ENCODE data around the gene ELMO2. TPM values are rescaled to one million over a fixed set of nuclear protein-coding genes. Genes with fewer than 3 reads are reported as not detected.

The ELMO2 gene
- total and polyA plus RNA-seq, 2 donors (not counting 1 experiment from before 2014, with no cell fraction given): 22.1 to 41.7 TPM

GRCh38 chr20:46323557-46323956, 82.9 kb downstream of the ELMO2 start:
- H4K20me1 ChIP-seq (ENCODE audit: control insufficient read depth, insufficient read depth, low read length, poor library complexity, severe bottlenecking): no peaks in the 10 kb centered on the region
- Mint-ChIP-seq H3K4me1 (no peaks in the 10 kb centered on the region), H3K4me3 (no peak overlapping the region), H3K27ac (no peak overlapping the region), H3K9me3 (ENCODE audit: insufficient read depth) (no peaks in the 10 kb centered on the region), H3K27me3 (peaks cover 54% of the 10 kb centered on the region)
- H2AFZ ChIP-seq (ENCODE audit: insufficient read depth, low read depth, low read length, poor library complexity, severe bottlenecking): no peak overlapping the region
- CTCF ChIA-PET: no interaction called here
- H3K4me3 ChIP-seq (ENCODE audit: control extremely low read depth in 1 of 5, extremely low read depth in 1 of 5, insufficient read depth in 1 of 5, low read depth in 2 of 5, low read length in 4 of 5): no peak overlapping the region
- no peak overlapping the region for H3K4me2 ChIP-seq (replicated peaks; ENCODE audit: low read depth, low read length, poor library complexity, severe bottlenecking)
- intact Hi-C loops (cut with micrococcal nuclease): no loop called here
- H3K27me3 ChIP-seq (replicated peaks in 1 of 4; ENCODE audit: control extremely low read depth in 1 of 4, control insufficient read depth in 3 of 4, insufficient read depth in 4 of 4, low read length in 3 of 4): peaks cover 0 to 25% (median 0%) of the 10 kb centered on the region in 4 experiments
- 76% methylated on average over 8 of the region's 10 CpGs for WGBS (ENCODE audit: insufficient coverage)
- H3K9me3 ChIP-seq (ENCODE audit: control extremely low read depth in 1 of 3, control insufficient read depth in 2 of 3, insufficient read depth in 1 of 3, low read length in 2 of 3): no peaks in the 10 kb centered on the region
- POLR2A ChIA-PET: no interaction called here
- no peaks in the 10 kb centered on the region for H3K79me2 ChIP-seq (ENCODE audit: control insufficient read depth, insufficient read depth, low read length)
- TF ChIP-seq EZH2 (IDR thresholded peaks at IDR 0.05; ENCODE audit: borderline replicate concordance, insufficient read depth, low read depth, low read length, poor library complexity, severe bottlenecking) (no peak), CTCF (IDR thresholded peaks at IDR 0.05) (no peak)
- no peaks in the 10 kb centered on the region for H3K4me1 ChIP-seq (ENCODE audit: control insufficient read depth in 2 of 2, insufficient read depth in 2 of 2, low read length in 2 of 2)
- H3K27ac ChIP-seq (ENCODE audit: low read length in 2 of 2): no peak overlapping the region
- H3K9ac ChIP-seq (ENCODE audit: low read length): no peak overlapping the region
- no peaks in the 10 kb centered on the region for H3K36me3 ChIP-seq (replicated peaks in 1 of 2; ENCODE audit: control extremely low read depth in 1 of 2, control insufficient read depth in 1 of 2, extremely low read depth in 1 of 2, insufficient read depth in 2 of 2, low read length in 1 of 2)
- DNase-seq (no peak), ATAC-seq (ENCODE audit: low read depth) (no peak)

- Histone ChIP-seq H2AFZ (ENCODE audit: insufficient read depth, low read depth, low read length, poor library complexity, severe bottlenecking) (no peak overlapping the region), H3K4me1 (ENCODE audit: control insufficient read depth in 2 of 2, insufficient read depth in 2 of 2, low read length in 2 of 2) (no peaks in the 10 kb centered on the region), H3K27ac (ENCODE audit: low read length in 2 of 2) (no peak overlapping the region), H3K9ac (ENCODE audit: low read length) (no peak overlapping the region), H3K4me2 (replicated peaks; ENCODE audit: low read depth, low read length, poor library complexity, severe bottlenecking) (no peak overlapping the region), H4K20me1 (ENCODE audit: control insufficient read depth, insufficient read depth, low read length, poor library complexity, severe bottlenecking) (no peaks in the 10 kb centered on the region), H3K27me3 (replicated peaks in 1 of 4; ENCODE audit: control extremely low read depth in 1 of 4, control insufficient read depth in 3 of 4, insufficient read depth in 4 of 4, low read length in 3 of 4) (peaks cover 0 to 26% (median 2%) of the 10 kb centered on the region in 4 experiments), H3K79me2 (ENCODE audit: control insufficient read depth, insufficient read depth, low read length) (no peaks in the 10 kb centered on the region), H3K9me3 (ENCODE audit: control extremely low read depth in 1 of 3, control insufficient read depth in 2 of 3, insufficient read depth in 1 of 3, low read length in 2 of 3) (no peaks in the 10 kb centered on the region), H3K36me3 (replicated peaks in 1 of 2; ENCODE audit: control extremely low read depth in 1 of 2, control insufficient read depth in 1 of 2, extremely low read depth in 1 of 2, insufficient read depth in 2 of 2, low read length in 1 of 2) (no peaks in the 10 kb centered on the region), H3K4me3 (ENCODE audit: control extremely low read depth in 1 of 5, extremely low read depth in 1 of 5, insufficient read depth in 1 of 5, low read depth in 2 of 5, low read length in 4 of 5) (no peak overlapping the region)
- Mint-ChIP-seq H3K9me3 (ENCODE audit: insufficient read depth) (no peaks in the 10 kb centered on the region), H3K4me1 (no peaks in the 10 kb centered on the region), H3K27me3 (peaks cover 55% of the 10 kb centered on the region), H3K4me3 (no peak overlapping the region), H3K27ac (no peak overlapping the region)
- ATAC-seq (ENCODE audit: low read depth): no peak
- ChIA-PET POLR2A (no interaction called here), CTCF (no interaction called here)
- intact Hi-C loops (cut with micrococcal nuclease): no loop called here
- TF ChIP-seq CTCF (IDR thresholded peaks at IDR 0.05): no peak
- TF ChIP-seq EZH2 (IDR thresholded peaks at IDR 0.05; ENCODE audit: borderline replicate concordance, insufficient read depth, low read depth, low read length, poor library complexity, severe bottlenecking): no peak
- DNase-seq: no peak
- WGBS (ENCODE audit: insufficient coverage): 57% methylated on average over 1 of the region's 8 CpGs
Measured at GRCh38 chr20:46322641-46323040, 83.8 kb downstream of the ELMO2 start.
